Forelimb muscle (tissue), 1 donor: ENCODE measurements around the gene ALG6. TPM values are rescaled to one million over a fixed set of nuclear protein-coding genes. Genes with fewer than 3 reads are reported as not detected.
"Not testable (repeated sequence)": the region's sequence is repeated elsewhere in the genome, so short reads cannot be mapped to it uniquely, and the experiment has no call there.

Source experiments
- DNase-seq: peaks from one replicate; pipeline ENCODE4 v3.0.0-alpha.2; 2013; ENCODE audit warnings: low read depth
- polyA plus RNA-seq: library from polyadenylated mRNA; unstranded; fragments of 120-200 nt; gene quantifications from one replicate; pipeline ENCODE4 v1.2.1, GENCODE V29; 2013; ENCODE audit not compliant: insufficient read length

Gene ALG6
- polyA plus RNA-seq, 1 donor: 16.0 TPM

GRCh38 chr1:63413394-63413793 lies 46.0 kb downstream of the ALG6 start:
- no peak for DNase-seq

GRCh38 chr1:63414691-63415365 lies 47.4 kb downstream of the ALG6 start:
- DNase-seq: no peak

- no peak for DNase-seq
Measured at GRCh38 chr1:63418101-63418500, 50.7 kb downstream of the ALG6 start.

- not testable (repeated sequence) for DNase-seq
Measured at GRCh38 chr1:63420746-63421145, 53.3 kb downstream of the ALG6 start.

- no peak for DNase-seq
Measured at GRCh38 chr1:63423649-63424048, 56.2 kb downstream of the ALG6 start.

GRCh38 chr1:63428815-63429214 lies 61.4 kb downstream of the ALG6 start:
- DNase-seq: no peak

- no peak for DNase-seq
Measured at GRCh38 chr1:63429281-63429680, 61.9 kb downstream of the ALG6 start.

- DNase-seq: no peak
Measured at GRCh38 chr1:63435161-63435560, 67.7 kb downstream of the ALG6 start.

- DNase-seq: no peak
Measured at GRCh38 chr1:63442141-63442475, 74.7 kb downstream of the ALG6 start.

GRCh38 chr1:63448731-63449246 lies 81.4 kb downstream of the ALG6 start:
- DNase-seq: no peak

- DNase-seq: no peak
Measured at GRCh38 chr1:63450416-63450815, 83.0 kb downstream of the ALG6 start.

- DNase-seq: no peak
Measured at GRCh38 chr1:63453232-63453631, 85.8 kb downstream of the ALG6 start.

GRCh38 chr1:63454269-63454668 lies 86.8 kb downstream of the ALG6 start:
- DNase-seq: no peak

- no peak for DNase-seq
Measured at GRCh38 chr1:63458750-63459149, 91.3 kb downstream of the ALG6 start.

- no peak for DNase-seq
Measured at GRCh38 chr1:63461661-63462230, 94.3 kb downstream of the ALG6 start.

- DNase-seq: no peak
Measured at GRCh38 chr1:63463248-63463647, 95.8 kb downstream of the ALG6 start.

GRCh38 chr1:63466181-63466580 lies 98.8 kb downstream of the ALG6 start:
- DNase-seq: no peak

GRCh38 chr1:63466759-63467158 lies 99.3 kb downstream of the ALG6 start:
- DNase-seq: no peak

GRCh38 chr1:63468683-63469082 lies 101.3 kb downstream of the ALG6 start:
- not testable (repeated sequence) for DNase-seq

- DNase-seq: no peak
Measured at GRCh38 chr1:63475761-63476160, 108.3 kb downstream of the ALG6 start.

GRCh38 chr1:63480057-63480456 lies 112.6 kb downstream of the ALG6 start:
- DNase-seq: no peak

GRCh38 chr1:63486629-63487028 lies 119.2 kb downstream of the ALG6 start:
- no peak for DNase-seq

- DNase-seq: no peak
Measured at GRCh38 chr1:63487336-63488065, 120.1 kb downstream of the ALG6 start.
